NT2/D1 (cell line): ENCODE data around the gene GPR4.

ENCODE experiments used
- SUZ12 ChIP-seq: IDR thresholded peaks from 2 replicates; pipeline ENCODE4 v1.6.1; 2011; ENCODE audit not compliant: insufficient read length, insufficient read depth; ENCODE audit errors: extremely low read depth
- YY1 ChIP-seq: IDR thresholded peaks from 2 replicates; pipeline ENCODE4 v1.6.1; 2011; ENCODE audit not compliant: insufficient read length, insufficient read depth
- ZNF274 ChIP-seq: IDR thresholded peaks from 2 replicates; pipeline ENCODE4 v1.6.1; 2011; ENCODE audit warnings: mild to moderate bottlenecking, low read depth, low read length

- TF ChIP-seq YY1, result no peak
- no peak for TF ChIP-seq ZNF274
- no peak for TF ChIP-seq SUZ12
Observed at GRCh38 chr19:45581576-45581975, 20.4 kb downstream of the GPR4 start.
